ENCODE measurements around the gene TMEM237.
"Not testable (repeated sequence)": the region's sequence is repeated elsewhere in the genome, so short reads cannot be mapped to it uniquely, and the experiment has no call there.

GRCh38 chr2:201671205-201671604 is 27.9 kb upstream of the TMEM237 start:
- TF ChIP-seq, protein P1, sequence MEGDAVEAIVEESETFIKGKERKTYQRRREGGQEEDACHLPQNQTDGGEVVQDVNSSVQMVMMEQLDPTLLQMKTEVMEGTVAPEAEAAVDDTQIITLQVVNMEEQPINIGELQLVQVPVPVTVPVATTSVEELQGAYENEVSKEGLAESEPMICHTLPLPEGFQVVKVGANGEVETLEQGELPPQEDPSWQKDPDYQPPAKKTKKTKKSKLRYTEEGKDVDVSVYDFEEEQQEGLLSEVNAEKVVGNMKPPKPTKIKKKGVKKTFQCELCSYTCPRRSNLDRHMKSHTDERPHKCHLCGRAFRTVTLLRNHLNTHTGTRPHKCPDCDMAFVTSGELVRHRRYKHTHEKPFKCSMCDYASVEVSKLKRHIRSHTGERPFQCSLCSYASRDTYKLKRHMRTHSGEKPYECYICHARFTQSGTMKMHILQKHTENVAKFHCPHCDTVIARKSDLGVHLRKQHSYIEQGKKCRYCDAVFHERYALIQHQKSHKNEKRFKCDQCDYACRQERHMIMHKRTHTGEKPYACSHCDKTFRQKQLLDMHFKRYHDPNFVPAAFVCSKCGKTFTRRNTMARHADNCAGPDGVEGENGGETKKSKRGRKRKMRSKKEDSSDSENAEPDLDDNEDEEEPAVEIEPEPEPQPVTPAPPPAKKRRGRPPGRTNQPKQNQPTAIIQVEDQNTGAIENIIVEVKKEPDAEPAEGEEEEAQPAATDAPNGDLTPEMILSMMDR (IDR thresholded peaks at IDR 0.05) = not testable (repeated sequence)
- not testable (repeated sequence) for TF ChIP-seq POLR2A (IDR thresholded peaks at IDR 0.05)

Measured in right lobe of liver (tissue), 4 donors.